ENCODE data around the gene TAPT1. TPM values are rescaled to one million over a fixed set of nuclear protein-coding genes. Genes with fewer than 3 reads are reported as not detected.

The TAPT1 gene
- total RNA-seq, 1 donor from 2014 or later: 72.8 TPM

- no peaks in the 10 kb centered on the region for H3K9me3 ChIP-seq
- no peak for DNase-seq
- H3K27ac ChIP-seq: no peak overlapping the region
- intact Hi-C loops (cut with DNase I): no loop called here
- no peak for ATAC-seq
- H3K4me3 ChIP-seq: no peak overlapping the region
- TF ChIP-seq CTCF (IDR thresholded peaks at IDR 0.05): no peak
- H3K36me3 ChIP-seq: peaks cover 36% of the 10 kb centered on the region
- no peaks in the 10 kb centered on the region for H3K27me3 ChIP-seq (ENCODE audit: low read depth)
- H3K4me1 ChIP-seq: no peaks in the 10 kb centered on the region
Observed at GRCh38 chr4:16160457-16160856, 65.8 kb downstream of the TAPT1 start.

GRCh38 chr4:16159286-16159685, 67.0 kb downstream of the TAPT1 start:
- no peak for TF ChIP-seq CTCF (IDR thresholded peaks at IDR 0.05)
- intact Hi-C loops (cut with DNase I): no loop called here
- H3K4me1 ChIP-seq: no peaks in the 10 kb centered on the region

DNA sequence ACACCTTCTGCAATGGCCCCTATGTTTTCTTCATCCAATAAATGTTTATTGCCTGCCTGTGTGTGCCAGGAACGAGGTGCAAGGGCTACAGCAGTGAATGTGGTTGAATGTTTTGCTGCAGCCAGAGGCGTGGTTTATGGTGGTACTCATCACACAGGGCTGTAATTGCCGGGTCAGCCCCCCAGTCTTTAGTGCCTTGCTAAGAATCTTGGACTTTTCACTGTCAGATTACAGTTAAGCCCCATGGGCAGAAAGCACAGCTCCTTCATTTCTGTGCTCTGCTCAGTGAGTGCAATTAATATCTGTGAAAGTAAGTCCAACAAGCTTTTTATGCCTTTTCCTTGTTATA, 67.8 kb downstream of the TAPT1 start:
- Histone ChIP-seq H3K27ac (no peak overlapping the region), H3K9me3 (no peaks in the 10 kb centered on the region), H3K36me3 (peaks cover 16% of the 10 kb centered on the region), H3K27me3 (ENCODE audit: low read depth) (no peaks in the 10 kb centered on the region), H3K4me1 (no peaks in the 10 kb centered on the region), H3K4me3 (no peak overlapping the region)
- intact Hi-C loops (cut with DNase I): no loop called here
- DNase-seq (no peak), ATAC-seq (no peak)
- no peak for TF ChIP-seq CTCF (IDR thresholded peaks at IDR 0.05)

More at GRCh38 chr4:16159286-16159685, 67.0 kb downstream of the TAPT1 start:
- ATAC-seq: no peak
- Histone ChIP-seq H3K27me3 (ENCODE audit: low read depth) (no peaks in the 10 kb centered on the region), H3K36me3 (peaks cover 24% of the 10 kb centered on the region), H3K4me3 (no peak overlapping the region), H3K27ac (no peak overlapping the region), H3K9me3 (no peaks in the 10 kb centered on the region)
- no peak for DNase-seq

GRCh38 chr4:16157609-16158503, 68.4 kb downstream of the TAPT1 start:
- H3K4me1 ChIP-seq: no peaks in the 10 kb centered on the region
- TF ChIP-seq CTCF (IDR thresholded peaks at IDR 0.05): no peak
- no peaks in the 10 kb centered on the region for H3K27me3 ChIP-seq (ENCODE audit: low read depth)
- H3K4me3 ChIP-seq: no peak overlapping the region
- DNase-seq: no peak
- peaks cover 10% of the 10 kb centered on the region for H3K36me3 ChIP-seq
- intact Hi-C loops (cut with DNase I): no loop called here
- H3K9me3 ChIP-seq: no peaks in the 10 kb centered on the region
- no peak overlapping the region for H3K27ac ChIP-seq
- ATAC-seq: peak; percentile 63 to 84

DNA sequence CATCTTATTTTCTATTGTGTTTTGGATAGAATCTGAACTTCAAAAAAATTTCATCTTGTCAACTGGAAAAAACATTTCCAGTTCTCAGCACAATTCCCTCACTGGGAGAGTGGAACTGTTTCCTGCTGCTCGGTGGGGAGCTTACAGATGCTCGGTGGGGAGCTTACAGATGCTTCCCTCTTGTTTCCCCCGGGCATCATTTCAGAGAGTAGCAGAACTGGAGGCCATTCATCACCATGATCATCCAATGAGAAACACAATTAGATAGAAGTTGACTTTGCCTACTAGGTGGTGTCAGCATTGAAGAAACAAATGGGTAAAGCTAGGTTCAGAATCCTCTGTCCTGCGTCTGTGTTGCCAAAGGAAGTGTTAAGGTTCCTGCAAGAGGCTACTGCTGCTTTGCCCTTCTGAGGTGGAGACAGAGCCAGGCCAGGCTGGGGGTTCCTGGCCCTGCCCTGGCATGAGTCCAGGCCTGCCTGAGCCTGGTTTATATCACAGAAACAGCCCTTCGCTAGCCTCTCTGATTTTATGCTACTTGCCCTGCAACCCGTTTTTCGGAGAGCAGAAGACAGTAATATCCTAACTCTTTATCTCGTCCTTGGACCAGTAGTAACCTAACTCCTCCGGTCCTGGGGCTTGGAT, 70.6 kb downstream of the TAPT1 start:
- Histone ChIP-seq H3K27ac (no peak overlapping the region), H3K4me1 (no peaks in the 10 kb centered on the region), H3K4me3 (no peak overlapping the region), H3K27me3 (ENCODE audit: low read depth) (no peaks in the 10 kb centered on the region), H3K36me3 (no peaks in the 10 kb centered on the region), H3K9me3 (no peaks in the 10 kb centered on the region)
- TF ChIP-seq CTCF (IDR thresholded peaks at IDR 0.05): no peak
- intact Hi-C loops (cut with DNase I): no loop called here
- ATAC-seq: no peak
- DNase-seq: no peak

Measured in lower lobe of right lung (tissue), 2 donors.